ENCODE measurements around the gene FADS1.

Gene FADS1

GRCh38 chr11:61793083-61793828 is 23.5 kb downstream of the FADS1 start:
- DNase-seq: peak; percentile 63

- DNase-seq: peak; percentile 93
Measured at GRCh38 chr11:61792310-61793082, 24.3 kb downstream of the FADS1 start, which contains the start of the genes FEN1 and TMEM258. FEN1 (plus strand) TSS chr11:61792911; CDS start chr11:61795362, 2,451 bp downstream. TMEM258 (minus strand) TSS chr11:61792599; CDS start chr11:61792558, 41 bp downstream.

GRCh38 chr11:61791737-61792309 is 25.0 kb downstream of the FADS1 start:
- peak; percentile 66 for DNase-seq

- DNase-seq: no peak
Measured at GRCh38 chr11:61787928-61788491, 28.8 kb downstream of the FADS1 start.

GRCh38 chr11:61785837-61786402 is 30.9 kb downstream of the FADS1 start:
- no peak for DNase-seq

- DNase-seq: no peak
Measured at GRCh38 chr11:61784506-61784805, 32.3 kb downstream of the FADS1 start.

- DNase-seq: no peak
Measured at GRCh38 chr11:61783717-61784505, 32.9 kb downstream of the FADS1 start.

GRCh38 chr11:61782841-61783240 is 34.0 kb downstream of the FADS1 start:
- no peak for DNase-seq

- no peak for DNase-seq
Measured at GRCh38 chr11:61782299-61782698, 34.5 kb downstream of the FADS1 start.

- no peak for DNase-seq
Measured at GRCh38 chr11:61781585-61781984, 35.2 kb downstream of the FADS1 start.

GRCh38 chr11:61780581-61781162 is 36.1 kb downstream of the FADS1 start:
- DNase-seq: no peak

GRCh38 chr11:61779666-61780525 is 36.9 kb downstream of the FADS1 start:
- DNase-seq: no peak

- DNase-seq: no peak
Measured at GRCh38 chr11:61778920-61779650, 37.7 kb downstream of the FADS1 start.

- no peak for DNase-seq
Measured at GRCh38 chr11:61778357-61778886, 38.4 kb downstream of the FADS1 start.

GRCh38 chr11:61777234-61778090 is 39.3 kb downstream of the FADS1 start:
- DNase-seq: peak; percentile 75

- peak; percentile 87 for DNase-seq
Measured at GRCh38 chr11:61776561-61777075, 40.2 kb downstream of the FADS1 start.

- DNase-seq: no peak
Measured at GRCh38 chr11:61775606-61776554, 40.9 kb downstream of the FADS1 start.

All from activated CD8-positive, alpha-beta memory T cell treated with anti-CD3 and anti-CD28 coated beads, Interleukin-2, amount 50 U/mL, for 48 hours (primary cell).